ENCODE data around the gene ZNF337.
"Not testable (repeated sequence)": the region's sequence is repeated elsewhere in the genome, so short reads cannot be mapped to it uniquely, and the experiment has no call there.

The ZNF337 gene

GRCh38 chr20:25696371-25697131, at the start of gene ZNF337:
TSS of gene ZNF337 (minus strand) at chr20:25696853. CDS start at chr20:25686417, 10,436 bp downstream.
- intact Hi-C loops (cut with DNase I): loop anchor here (1.0 to 5.0 kb wide), 2 partner anchors 72 to 171 kb away; partner anchors contain the start of gene NANP
- DNase-seq: peak; percentile 91 to 99 (median 95)

GRCh38 chr20:25745738-25746137, 49.1 kb upstream of the ZNF337 start:
- peak in 1 of 10 donors; percentile 67 for DNase-seq
- intact Hi-C loops (cut with DNase I): no loop called here

GRCh38 chr20:25745100-25745499, 48.4 kb upstream of the ZNF337 start:
- intact Hi-C loops (cut with DNase I): no loop called here

DNA sequence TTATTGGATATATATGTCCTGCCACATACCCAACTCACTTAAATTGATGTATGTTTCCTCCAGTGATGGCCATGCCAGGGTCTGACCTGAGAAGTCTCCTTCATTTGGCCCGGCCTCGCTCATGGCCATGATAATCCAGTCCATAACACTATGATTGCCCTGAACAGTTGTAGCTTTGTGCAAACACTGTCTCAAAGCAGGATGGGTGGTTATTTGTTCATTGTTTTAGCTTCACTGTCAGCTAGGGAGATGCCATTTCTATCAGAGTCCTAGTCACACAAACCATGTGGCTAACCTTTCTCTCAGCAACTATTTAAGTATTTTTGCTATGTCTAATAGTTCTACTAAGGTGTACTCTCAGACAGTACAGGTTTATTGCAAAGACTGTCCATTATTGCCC, 47.6 kb upstream of the ZNF337 start:
- intact Hi-C loops (cut with DNase I): no loop called here
- DNase-seq: no peak

More at GRCh38 chr20:25745100-25745499, 48.4 kb upstream of the ZNF337 start:
- no peak for DNase-seq

DNA sequence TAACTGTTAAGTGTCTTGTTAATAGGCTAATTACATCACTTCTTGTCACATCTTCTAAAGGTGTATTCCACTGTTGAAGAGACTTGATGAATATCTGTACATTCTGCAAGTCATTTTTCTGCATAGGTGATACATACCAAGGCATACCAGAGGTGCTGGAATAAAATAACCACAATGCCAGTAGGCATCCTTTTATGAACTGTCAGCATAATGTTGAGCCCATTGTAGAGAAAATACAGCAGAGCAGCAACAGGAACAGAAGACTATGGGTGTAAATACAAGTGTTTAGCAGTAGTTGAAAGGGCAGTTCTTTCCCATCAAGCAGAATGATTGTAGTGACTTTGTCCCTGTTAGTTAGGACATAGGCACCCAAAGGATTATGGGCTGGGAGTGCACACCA, 44.4 kb upstream of the ZNF337 start:
- no peak for DNase-seq
- intact Hi-C loops (cut with DNase I): no loop called here

DNA sequence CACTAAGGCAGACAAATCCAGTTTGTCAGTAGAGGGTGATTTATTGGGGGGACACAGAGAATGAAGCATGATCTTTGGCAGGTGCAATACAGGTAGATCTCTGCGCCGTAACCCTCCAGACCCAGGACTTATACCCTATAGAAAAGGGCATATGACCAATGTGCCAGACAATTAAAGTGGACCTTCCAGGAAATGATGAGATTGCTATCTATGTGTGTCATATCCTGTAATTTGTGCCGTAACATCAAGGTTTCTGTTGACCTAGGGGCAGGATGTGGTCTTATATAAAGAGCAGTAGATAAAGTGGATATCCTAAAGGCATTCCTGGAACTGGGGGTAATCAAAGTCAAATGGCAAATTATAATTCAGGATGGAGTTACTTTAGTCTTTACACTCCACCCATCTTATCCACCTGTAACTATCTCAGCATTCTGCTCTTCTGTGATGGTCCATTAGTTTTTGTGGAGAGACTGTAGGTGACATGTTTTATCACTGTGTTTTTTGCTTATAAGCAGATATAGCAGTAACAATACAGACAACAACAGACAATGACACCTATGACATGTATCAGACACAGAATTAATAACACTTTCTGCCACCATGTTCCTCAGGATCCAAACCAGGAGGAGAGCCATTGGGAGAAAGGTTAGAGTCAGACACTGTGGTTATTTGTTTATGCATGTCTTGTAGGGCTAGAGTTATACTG, 43.1 kb upstream of the ZNF337 start:
- intact Hi-C loops (cut with DNase I): no loop called here
- no peak for DNase-seq

DNA sequence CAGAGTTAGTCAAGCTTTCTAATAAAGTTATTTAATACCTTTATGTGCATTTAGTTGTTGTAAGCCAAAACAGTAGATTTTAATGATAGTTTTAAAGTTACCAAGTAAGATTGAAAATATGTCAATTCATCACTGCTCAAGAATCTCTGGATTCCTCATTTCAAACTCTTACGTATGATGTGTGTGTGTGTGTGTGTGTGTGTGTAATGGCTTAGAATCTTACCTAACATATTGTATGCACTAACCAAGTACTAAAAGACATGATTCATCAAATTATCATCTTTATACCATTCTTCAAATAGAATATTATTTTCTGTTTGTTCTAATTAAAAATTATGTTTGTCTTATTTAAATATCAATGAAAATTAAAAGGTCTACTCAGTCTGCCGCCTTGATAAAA, 41.5 kb upstream of the ZNF337 start:
- DNase-seq: no peak
- intact Hi-C loops (cut with DNase I): no loop called here

GRCh38 chr20:25733903-25734302, 37.2 kb upstream of the ZNF337 start:
- no peak for DNase-seq
- intact Hi-C loops (cut with DNase I): no loop called here

- intact Hi-C loops (cut with DNase I): no loop called here
- DNase-seq: no peak
Measured at GRCh38 chr20:25730862-25731261, 34.2 kb upstream of the ZNF337 start.

DNA sequence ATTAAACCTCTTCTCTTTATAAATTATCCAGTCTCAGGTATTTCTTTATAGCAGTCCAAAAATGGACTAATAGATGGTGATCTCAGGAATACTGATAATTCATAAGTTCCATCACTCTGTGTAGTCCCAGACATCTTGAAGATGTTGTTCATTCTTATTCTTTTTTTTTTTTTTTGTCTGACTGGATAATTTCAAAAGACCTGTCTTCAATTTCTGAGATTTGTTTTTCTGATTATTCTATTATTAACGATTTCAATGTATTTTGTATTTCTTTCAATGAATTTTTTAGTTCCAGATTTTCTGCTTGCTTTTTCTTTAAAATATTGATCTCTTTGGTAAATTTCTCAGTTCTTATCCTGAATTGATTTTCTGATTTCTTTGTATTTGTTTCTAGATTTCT, 29.7 kb upstream of the ZNF337 start:
- intact Hi-C loops (cut with DNase I): no loop called here

DNA sequence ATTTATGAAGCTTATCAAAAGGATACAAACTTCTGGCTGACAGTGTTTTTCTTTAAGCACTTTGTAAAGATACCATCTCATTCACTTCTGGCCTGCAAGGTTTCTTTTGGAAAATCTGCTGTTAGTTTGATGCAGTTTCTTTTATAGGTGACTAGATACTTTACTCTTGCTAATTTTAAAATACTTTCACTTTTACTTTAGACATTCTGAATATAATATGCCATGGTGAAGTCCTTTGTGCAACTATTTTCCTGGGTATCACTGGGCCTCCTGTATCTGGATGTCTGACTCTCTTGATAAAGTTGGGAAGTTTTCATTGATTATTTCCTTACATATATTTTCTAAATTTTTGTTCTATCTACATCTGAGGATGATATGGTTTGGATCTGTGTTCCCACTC, 29.0 kb upstream of the ZNF337 start:
- DNase-seq: no peak
- intact Hi-C loops (cut with DNase I): no loop called here

More for the DNA sequence above, 29.7 kb upstream of the ZNF337 start:
- no peak for DNase-seq

- DNase-seq: no peak
- intact Hi-C loops (cut with DNase I): no loop called here
Measured at GRCh38 chr20:25723975-25724374, 27.3 kb upstream of the ZNF337 start.

- intact Hi-C loops (cut with DNase I): no loop called here
Measured at GRCh38 chr20:25720285-25720684, 23.6 kb upstream of the ZNF337 start.

GRCh38 chr20:25718896-25719809, 22.5 kb upstream of the ZNF337 start:
- intact Hi-C loops (cut with DNase I); DNase-seq: not testable (repeated sequence)

More at GRCh38 chr20:25720285-25720684, 23.6 kb upstream of the ZNF337 start:
- no peak for DNase-seq

- intact Hi-C loops (cut with DNase I): no loop called here
- DNase-seq: no peak
Measured at GRCh38 chr20:25707695-25708094, 11.0 kb upstream of the ZNF337 start.

DNA sequence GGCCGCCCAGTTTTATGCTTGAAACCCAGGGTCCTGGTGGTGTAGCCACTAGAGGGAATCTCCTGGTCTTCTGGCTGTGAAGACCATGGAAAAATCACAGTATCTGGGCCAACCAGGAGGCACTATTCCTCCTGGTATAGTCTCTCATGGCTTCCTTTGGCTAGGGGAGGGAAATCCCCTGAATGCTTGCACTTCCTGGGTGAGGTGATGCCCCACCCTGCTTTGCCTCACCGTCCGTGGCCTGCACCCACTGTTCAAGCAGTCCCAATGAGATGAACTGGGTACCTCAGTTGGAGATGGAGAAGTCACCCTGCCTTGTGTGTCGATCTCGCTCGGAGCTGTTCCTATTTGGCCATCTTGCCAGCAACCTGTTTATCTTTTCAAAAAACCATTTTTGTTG, 10.1 kb upstream of the ZNF337 start:
- no peak for DNase-seq
- intact Hi-C loops (cut with DNase I): no loop called here

DNA sequence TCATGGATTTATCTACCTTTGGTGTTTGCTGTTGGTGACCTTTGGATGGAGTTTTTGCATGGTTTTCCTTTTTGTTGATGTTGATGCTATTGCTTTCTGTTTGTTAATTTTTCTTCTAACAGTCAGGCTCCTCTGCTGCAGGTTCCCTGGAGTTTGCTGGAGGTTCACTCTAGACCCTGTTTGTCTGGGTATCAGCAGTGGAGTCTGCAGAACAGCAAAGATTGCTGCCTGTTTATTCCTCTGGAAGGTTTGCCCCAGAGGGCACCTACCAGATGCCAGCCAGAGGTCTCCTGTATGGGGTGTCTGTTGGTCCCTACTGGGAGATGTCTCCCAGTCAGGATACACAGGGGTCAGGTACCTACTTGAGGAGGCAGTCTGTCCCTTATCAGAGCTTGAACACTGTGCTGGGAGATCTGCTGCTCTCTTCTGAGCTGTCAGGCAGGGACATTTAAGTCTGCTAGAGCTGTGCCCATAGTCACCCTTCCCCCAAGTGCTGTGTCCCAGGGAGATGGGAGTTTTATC, 9.2 kb upstream of the ZNF337 start:
- no peak for DNase-seq
- intact Hi-C loops (cut with DNase I): no loop called here

- intact Hi-C loops (cut with DNase I); DNase-seq: not testable (repeated sequence)
Measured at GRCh38 chr20:25704303-25704702, 7.7 kb upstream of the ZNF337 start.

DNA sequence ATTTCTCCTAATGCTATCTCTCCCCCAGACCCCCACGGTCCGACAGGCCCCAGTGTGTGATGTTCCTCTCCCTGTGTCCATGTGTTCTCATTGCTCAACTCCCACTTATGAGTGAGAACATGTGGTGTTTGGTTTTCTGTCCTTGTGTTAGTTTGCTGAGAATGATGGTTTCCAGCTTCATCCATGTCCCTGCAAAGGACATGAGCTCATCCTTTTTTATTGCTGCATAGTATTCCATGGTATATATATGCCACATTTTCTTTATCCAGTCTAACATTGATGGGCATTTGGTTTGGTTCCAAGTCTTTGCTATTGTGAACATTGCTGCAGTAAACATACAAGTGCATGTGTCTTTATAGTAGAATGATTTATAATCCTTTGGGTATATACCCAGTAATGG, 4.2 kb upstream of the ZNF337 start:
- DNase-seq; intact Hi-C loops (cut with DNase I): not testable (repeated sequence)

- intact Hi-C loops (cut with DNase I): loop anchor here (5.0 kb wide), 1 partner anchor 167 kb away; no protein-coding TSS in a partner anchor
- DNase-seq: no peak
Measured at GRCh38 chr20:25699914-25700313, 3.3 kb upstream of the ZNF337 start.

DNA sequence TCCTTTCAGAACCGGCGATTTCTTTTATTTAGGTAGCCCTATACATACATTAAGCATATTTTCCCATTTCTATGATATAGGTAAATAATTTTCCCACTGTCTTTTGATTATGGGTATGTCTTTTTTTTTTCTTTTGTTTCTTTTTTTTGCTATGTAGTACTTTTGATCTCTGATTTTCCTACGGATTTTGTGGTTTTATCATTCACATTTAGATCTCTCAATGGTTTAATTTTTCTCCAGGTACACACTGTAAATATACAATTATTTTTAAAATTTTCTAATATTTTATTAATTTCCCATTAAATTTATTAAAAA, 436 bp upstream of the ZNF337 start:
- intact Hi-C loops (cut with DNase I): loop anchor here (5.0 kb wide), 1 partner anchor 170 kb away; no protein-coding TSS in a partner anchor

More for the DNA sequence above, 436 bp upstream of the ZNF337 start:
- no peak for DNase-seq
